ENCODE measurements around the gene GUCD1.
A peak's percentile ranks its signal among the peaks of the same experiment; 100 is the strongest.
"Not testable (repeated sequence)": the region's sequence is repeated elsewhere in the genome, so short reads cannot be mapped to it uniquely, and the experiment has no call there.

The GUCD1 gene

GRCh38 chr22:24565077-24565476 is 10.1 kb upstream of the GUCD1 start:
- DNase-seq (ENCODE audit: low read depth), result no peak

GRCh38 chr22:24564376-24565058 is 9.6 kb upstream of the GUCD1 start:
- DNase-seq (ENCODE audit: low read depth), result no peak

- DNase-seq (ENCODE audit: low read depth), result no peak
These were observed 8.3 kb upstream of the GUCD1 start for GRCh38 chr22:24563246-24563645.

- no peak for DNase-seq (ENCODE audit: low read depth)
These were observed 4.5 kb upstream of the GUCD1 start for GRCh38 chr22:24559471-24559870.

GRCh38 chr22:24555165-24556039 is 464 bp upstream of the GUCD1 start, which contains the start of gene SNRPD3:
TSS of gene SNRPD3 (plus strand) at chr22:24555999. CDS start at chr22:24557675, 1,676 bp downstream.
- peak; percentile 100 for DNase-seq (ENCODE audit: low read depth)

GRCh38 chr22:24553597-24554312 is 1.2 kb downstream of the GUCD1 start:
- DNase-seq (ENCODE audit: low read depth), result no peak

- DNase-seq (ENCODE audit: low read depth), result not testable (repeated sequence)
These were observed 2.2 kb downstream of the GUCD1 start for GRCh38 chr22:24552503-24553286.

GRCh38 chr22:24550902-24551435 is 4.0 kb downstream of the GUCD1 start:
- no peak for DNase-seq (ENCODE audit: low read depth)

GRCh38 chr22:24550028-24550901 is 4.7 kb downstream of the GUCD1 start:
- no peak for DNase-seq (ENCODE audit: low read depth)

GRCh38 chr22:24548812-24549211 is 6.1 kb downstream of the GUCD1 start:
- DNase-seq (ENCODE audit: low read depth), result no peak

- no peak for DNase-seq (ENCODE audit: low read depth)
These were observed 11.2 kb downstream of the GUCD1 start for GRCh38 chr22:24543679-24544243.

- no peak for DNase-seq (ENCODE audit: low read depth)
These were observed 11.7 kb downstream of the GUCD1 start for GRCh38 chr22:24543185-24543601.

GRCh38 chr22:24542641-24543040 is 12.3 kb downstream of the GUCD1 start:
- DNase-seq (ENCODE audit: low read depth), result no peak

GRCh38 chr22:24541681-24542515 is 13.0 kb downstream of the GUCD1 start:
- DNase-seq (ENCODE audit: low read depth), result no peak

GRCh38 chr22:24540470-24540869 is 14.5 kb downstream of the GUCD1 start:
- DNase-seq (ENCODE audit: low read depth), result no peak

- DNase-seq (ENCODE audit: low read depth), result no peak
These were observed 18.8 kb downstream of the GUCD1 start for GRCh38 chr22:24536089-24536488.

GRCh38 chr22:24535348-24535747 is 19.6 kb downstream of the GUCD1 start:
- no peak for DNase-seq (ENCODE audit: low read depth)

GRCh38 chr22:24532075-24532474 is 22.9 kb downstream of the GUCD1 start:
- no peak for DNase-seq (ENCODE audit: low read depth)

GRCh38 chr22:24530968-24531367 is 24.0 kb downstream of the GUCD1 start:
- DNase-seq (ENCODE audit: low read depth), result not testable (repeated sequence)

Data from activated T-cell treated with anti-CD3 and anti-CD28 coated beads for 48 hours (primary cell).